Breast epithelium (tissue), 3 donors: ENCODE data around the gene XYLT1.

Experiments used
- CTCF ChIP-seq, 3 donors: fragments of 450-650 bp; IDR thresholded peaks; one replicate each; pipeline ENCODE4 v1.5.1; 2016 to 2017; ENCODE audit warnings: antibody characterized with exemption in 3 of 3, mild to moderate bottlenecking in 3 of 3, moderate library complexity in 3 of 3
- POLR2A ChIP-seq: fragments of 450-650 bp; IDR thresholded peaks from one replicate; pipeline ENCODE4 v1.6.1; 2016; ENCODE audit warnings: antibody characterized with exemption, mild to moderate bottlenecking, moderate library complexity

- no peak for TF ChIP-seq CTCF (IDR thresholded peaks at IDR 0.05)
- no peak for TF ChIP-seq POLR2A
Observed at GRCh38 chr16:17211797-17212196, 259.0 kb downstream of the XYLT1 start.
